ENCODE results near the gene SORT1. TPM values are rescaled to one million over a fixed set of nuclear protein-coding genes. Genes with fewer than 3 reads are reported as not detected.

SORT1 gene
- total RNA-seq, 1 donor from 2014 or later, result 30.7 TPM

DNA sequence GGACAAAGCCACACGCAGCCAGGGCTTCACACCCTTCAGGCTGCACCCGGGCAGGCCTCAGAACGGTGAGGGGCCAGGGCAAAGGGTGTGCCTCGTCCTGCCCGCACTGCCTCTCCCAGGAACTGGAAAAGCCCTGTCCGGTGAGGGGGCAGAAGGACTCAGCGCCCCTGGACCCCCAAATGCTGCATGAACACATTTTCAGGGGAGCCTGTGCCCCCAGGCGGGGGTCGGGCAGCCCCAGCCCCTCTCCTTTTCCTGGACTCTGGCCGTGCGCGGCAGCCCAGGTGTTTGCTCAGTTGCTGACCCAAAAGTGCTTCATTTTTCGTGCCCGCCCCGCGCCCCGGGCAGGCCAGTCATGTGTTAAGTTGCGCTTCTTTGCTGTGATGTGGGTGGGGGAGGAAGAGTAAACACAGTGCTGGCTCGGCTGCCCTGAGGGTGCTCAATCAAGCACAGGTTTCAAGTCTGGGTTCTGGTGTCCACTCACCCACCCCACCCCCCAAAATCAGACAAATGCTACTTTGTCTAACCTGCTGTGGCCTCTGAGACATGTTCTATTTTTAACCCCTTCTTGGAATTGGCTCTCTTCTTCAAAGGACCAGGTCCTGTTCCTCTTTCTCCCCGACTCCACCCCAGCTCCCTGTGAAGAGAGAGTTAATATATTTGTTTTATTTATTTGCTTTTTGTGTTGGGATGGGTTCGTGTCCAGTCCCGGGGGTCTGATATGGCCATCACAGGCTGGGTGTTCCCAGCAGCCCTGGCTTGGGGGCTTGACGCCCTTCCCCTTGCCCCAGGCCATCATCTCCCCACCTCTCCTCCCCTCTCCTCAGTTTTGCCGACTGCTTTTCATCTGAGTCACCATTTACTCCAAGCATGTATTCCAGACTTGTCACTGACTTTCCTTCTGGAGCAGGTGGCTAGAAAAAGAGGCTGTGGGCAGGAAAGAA, 122.9 kb downstream of the SORT1 start:
- intact Hi-C loops (cut with DNase I), result loop anchor here (5.0 kb wide), 1 partner anchor 122 kb away; the partner anchor contains the start of gene SORT1
- H3K4me3 ChIP-seq, result no peak overlapping the region
- no peaks in the 10 kb centered on the region for H3K27me3 ChIP-seq
- H3K36me3 ChIP-seq, result no peaks in the 10 kb centered on the region
- peaks cover 12% of the 10 kb centered on the region for H3K4me1 ChIP-seq
- TF ChIP-seq POLR2AphosphoS5 (IDR thresholded peaks at IDR 0.05; ENCODE audit: insufficient read depth in 1 of 2, low read depth in 1 of 2) (peak in 1 of 2 donors; percentile 38), POLR2A (IDR thresholded peaks at IDR 0.05) (no peak)
- H3K9me3 ChIP-seq, result no peaks in the 10 kb centered on the region
- peak overlapping the region; percentile 33 for H3K27ac ChIP-seq
- no peak for DNase-seq (ENCODE audit: extremely low spot score in 2 of 2)

DNA sequence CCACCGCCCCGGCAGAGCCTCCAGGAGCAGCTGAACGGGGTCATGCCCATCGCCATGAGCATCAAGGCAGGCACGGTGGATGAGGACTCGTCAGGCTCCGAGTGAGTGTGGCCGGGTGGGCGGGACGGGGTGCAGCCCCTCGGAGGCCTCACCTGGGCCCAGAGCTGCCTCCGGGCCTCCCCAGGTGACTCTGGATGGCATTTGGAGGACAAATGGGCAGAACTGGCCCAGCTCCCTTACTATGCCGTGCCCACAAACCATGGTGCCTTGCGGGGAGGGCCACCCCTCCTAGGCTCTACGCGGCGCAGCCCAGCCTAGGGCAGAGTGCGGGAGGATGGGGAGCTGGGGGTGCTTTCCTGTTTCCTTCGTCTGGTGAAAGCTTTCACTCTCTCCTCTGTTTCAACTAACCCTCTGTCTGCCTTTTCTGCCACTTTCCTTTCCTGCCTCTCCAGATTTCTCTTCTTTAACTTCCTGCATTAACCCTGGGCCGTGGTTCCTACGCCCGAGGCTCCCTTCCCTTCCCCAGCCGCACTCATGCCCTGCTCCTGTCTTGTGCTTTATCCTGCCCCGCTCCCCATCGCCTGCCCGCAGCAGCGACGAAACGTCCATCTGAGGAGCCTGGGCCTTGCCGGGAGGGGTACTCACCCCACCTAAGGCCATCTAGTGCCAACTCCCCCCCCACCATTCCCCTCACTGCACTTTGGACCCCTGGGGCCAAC, 124.0 kb downstream of the SORT1 start:
- Histone ChIP-seq H3K27ac (no peak overlapping the region), H3K9me3 (no peaks in the 10 kb centered on the region), H3K36me3 (no peaks in the 10 kb centered on the region), H3K27me3 (no peaks in the 10 kb centered on the region), H3K4me3 (no peak overlapping the region), H3K4me1 (peaks cover 12% of the 10 kb centered on the region)
- intact Hi-C loops (cut with DNase I), result no loop called here
- TF ChIP-seq POLR2AphosphoS5 (IDR thresholded peaks at IDR 0.05; ENCODE audit: insufficient read depth in 1 of 2, low read depth in 1 of 2), result no peak
- no peak for TF ChIP-seq POLR2A (IDR thresholded peaks at IDR 0.05)
- TF ChIP-seq, protein P1, sequence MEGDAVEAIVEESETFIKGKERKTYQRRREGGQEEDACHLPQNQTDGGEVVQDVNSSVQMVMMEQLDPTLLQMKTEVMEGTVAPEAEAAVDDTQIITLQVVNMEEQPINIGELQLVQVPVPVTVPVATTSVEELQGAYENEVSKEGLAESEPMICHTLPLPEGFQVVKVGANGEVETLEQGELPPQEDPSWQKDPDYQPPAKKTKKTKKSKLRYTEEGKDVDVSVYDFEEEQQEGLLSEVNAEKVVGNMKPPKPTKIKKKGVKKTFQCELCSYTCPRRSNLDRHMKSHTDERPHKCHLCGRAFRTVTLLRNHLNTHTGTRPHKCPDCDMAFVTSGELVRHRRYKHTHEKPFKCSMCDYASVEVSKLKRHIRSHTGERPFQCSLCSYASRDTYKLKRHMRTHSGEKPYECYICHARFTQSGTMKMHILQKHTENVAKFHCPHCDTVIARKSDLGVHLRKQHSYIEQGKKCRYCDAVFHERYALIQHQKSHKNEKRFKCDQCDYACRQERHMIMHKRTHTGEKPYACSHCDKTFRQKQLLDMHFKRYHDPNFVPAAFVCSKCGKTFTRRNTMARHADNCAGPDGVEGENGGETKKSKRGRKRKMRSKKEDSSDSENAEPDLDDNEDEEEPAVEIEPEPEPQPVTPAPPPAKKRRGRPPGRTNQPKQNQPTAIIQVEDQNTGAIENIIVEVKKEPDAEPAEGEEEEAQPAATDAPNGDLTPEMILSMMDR (IDR thresholded peaks at IDR 0.05), result no peak
- DNase-seq (ENCODE audit: extremely low spot score in 2 of 2), result no peak

DNA sequence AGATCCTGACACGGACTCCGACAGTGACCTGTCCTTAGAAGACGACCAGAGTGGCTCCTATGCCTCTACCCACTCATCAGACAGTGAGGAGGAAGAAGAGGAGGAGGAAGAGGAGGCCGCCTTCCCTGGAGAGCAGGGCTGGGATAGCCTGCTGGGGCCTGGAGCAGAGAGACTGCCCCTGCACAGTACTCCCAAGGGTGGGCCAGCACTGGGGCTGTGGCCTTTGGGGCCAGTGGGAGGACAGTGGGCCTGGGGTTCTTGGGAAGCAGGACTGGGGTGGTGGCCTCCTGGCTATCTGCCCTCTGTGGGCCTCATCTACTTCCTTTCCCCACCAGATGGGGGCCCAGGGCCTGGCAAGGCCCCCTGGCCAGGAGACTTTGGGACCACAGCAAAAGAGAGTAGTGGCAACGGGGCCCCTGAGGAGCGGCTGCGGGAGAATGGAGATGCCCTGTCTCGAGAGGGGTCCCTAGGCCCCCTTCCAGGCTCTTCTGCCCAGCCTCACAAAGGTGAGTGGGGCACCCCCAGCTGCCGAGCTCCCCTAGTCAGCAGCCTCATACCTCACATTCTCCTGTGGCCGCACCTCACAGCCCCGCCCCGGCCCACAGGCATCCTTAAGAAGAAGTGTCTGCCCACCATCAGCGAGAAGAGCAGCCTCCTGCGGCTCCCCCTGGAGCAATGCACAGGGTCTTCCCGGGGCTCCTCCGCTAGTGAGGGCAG, 124.7 kb downstream of the SORT1 start:
- TF ChIP-seq POLR2AphosphoS5 (IDR thresholded peaks at IDR 0.05; ENCODE audit: insufficient read depth in 1 of 2, low read depth in 1 of 2) (no peak), POLR2A (IDR thresholded peaks at IDR 0.05) (no peak)
- TF ChIP-seq, protein P1 (IDR thresholded peaks at IDR 0.05), result no peak
- intact Hi-C loops (cut with DNase I), result no loop called here
- Histone ChIP-seq H3K27me3 (no peaks in the 10 kb centered on the region), H3K4me1 (peaks cover 12% of the 10 kb centered on the region), H3K27ac (no peak overlapping the region), H3K9me3 (no peaks in the 10 kb centered on the region), H3K36me3 (no peaks in the 10 kb centered on the region), H3K4me3 (no peak overlapping the region)
- DNase-seq (ENCODE audit: extremely low spot score in 2 of 2), result no peak

DNA sequence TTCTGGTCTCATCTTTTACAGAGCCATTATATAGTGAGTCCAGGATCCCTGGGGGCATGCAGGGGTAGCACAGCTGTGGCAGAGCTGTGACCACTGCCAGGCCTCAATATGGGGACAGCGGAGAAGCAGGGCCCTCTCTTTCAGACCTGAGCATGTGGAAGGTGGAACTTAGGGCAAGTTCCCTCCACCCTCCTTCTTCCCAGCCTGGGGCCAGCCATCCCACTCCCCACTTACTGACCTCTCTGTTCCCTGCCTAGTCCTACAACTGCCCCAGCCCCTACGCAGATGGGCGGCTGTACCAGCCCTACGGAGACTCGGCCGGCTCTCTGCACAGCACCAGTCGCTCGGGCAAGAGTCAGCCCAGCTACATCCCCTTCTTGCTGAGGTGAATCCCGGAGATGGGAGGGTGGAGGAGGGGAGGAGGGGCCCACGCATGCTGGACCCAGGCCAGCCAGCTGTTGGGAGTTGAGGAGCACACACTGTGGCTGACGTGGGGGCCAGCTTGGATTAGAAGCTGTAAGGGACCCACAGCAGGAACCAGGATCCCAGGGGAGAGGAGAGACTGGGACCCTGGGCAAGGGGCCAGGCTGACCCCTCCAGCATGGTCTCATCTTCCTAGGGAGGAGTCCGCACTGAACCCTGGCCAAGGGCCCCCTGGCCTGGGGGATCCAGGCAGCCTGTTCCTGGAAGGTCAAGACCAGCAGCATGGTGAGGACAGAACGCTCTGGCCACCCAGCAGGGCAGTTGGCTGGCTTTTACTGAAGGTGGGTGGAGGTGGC, 125.5 kb downstream of the SORT1 start:
- H3K27ac ChIP-seq, result no peak overlapping the region
- TF ChIP-seq, protein P1 (IDR thresholded peaks at IDR 0.05), result no peak
- TF ChIP-seq POLR2A (IDR thresholded peaks at IDR 0.05), result no peak
- no peak for TF ChIP-seq POLR2AphosphoS5 (IDR thresholded peaks at IDR 0.05; ENCODE audit: insufficient read depth in 1 of 2, low read depth in 1 of 2)
- intact Hi-C loops (cut with DNase I), result no loop called here

More for the DNA sequence above, 125.5 kb downstream of the SORT1 start:
- no peaks in the 10 kb centered on the region for H3K36me3 ChIP-seq
- H3K4me1 ChIP-seq, result peaks cover 12% of the 10 kb centered on the region
- no peaks in the 10 kb centered on the region for H3K9me3 ChIP-seq
- H3K27me3 ChIP-seq, result no peaks in the 10 kb centered on the region
- no peak for DNase-seq (ENCODE audit: extremely low spot score in 2 of 2)
- no peak overlapping the region for H3K4me3 ChIP-seq
